PFSK-1 (cell line): ENCODE results near the gene FSTL4.

Source experiments
- FOXP2 ChIP-seq: optimal IDR thresholded peaks from 2 replicates; pipeline ENCODE3; 2011; ENCODE audit warnings: borderline replicate concordance, control low read depth, inconsistent platforms; ENCODE audit not compliant: insufficient read depth; ENCODE audit errors: extremely low read length, extremely low read depth
- POLR2AphosphoS5 ChIP-seq: IDR thresholded peaks from 2 replicates; pipeline ENCODE4 v1.6.1; 2012; ENCODE audit warnings: low read depth, mild to moderate bottlenecking, control low read depth, low read length, moderate library complexity
- SIN3A ChIP-seq: IDR thresholded peaks from 2 replicates; pipeline ENCODE4 v1.6.1; 2012; ENCODE audit warnings: mild to moderate bottlenecking, low read length, moderate library complexity, borderline replicate concordance; ENCODE audit not compliant: insufficient read depth
- TAF1 ChIP-seq: IDR thresholded peaks from 2 replicates; pipeline ENCODE4 v1.6.1; 2012; ENCODE audit warnings: low read length, control low read depth, borderline replicate concordance; ENCODE audit not compliant: insufficient read depth

GRCh38 chr5:133232911-133233310 is 379.4 kb downstream of the FSTL4 start:
- TF ChIP-seq TAF1 (no peak), POLR2AphosphoS5 (no peak), FOXP2 (no peak), SIN3A (no peak)
